A549 (cell line): Measurements from ENCODE around the gene POU6F1. TPM values are rescaled to one million over a fixed set of nuclear protein-coding genes. Genes with fewer than 3 reads are reported as not detected.
A peak's percentile ranks its signal among the peaks of the same experiment; 100 is the strongest.

Experiments used
- ATAC-seq, 2 experiments: fragments of 200-7000 bp in 1 of 2; fragments of >200 bp in 1 of 2; cut with Nextera tagmentation in 1 of 2; cut with Tn5 transposase in 1 of 2; 3 replicates each; pipeline versions ENCODE4 v1.8.0 to v1.9.1; 2018 to 2020; ENCODE audit warnings: mild to moderate bottlenecking in 1 of 2, moderate library complexity in 1 of 2
- CTCF ChIA-PET: fragments of 300-600 bp; sonication (Branson Sonifier 250); formaldehyde crosslinking; extraction: SDS; loops from one replicate; lab custom pipeline; 2021; ENCODE audit warnings: antibody characterized with exemption, inconsistent platforms; lab: Yijun Ruan, JAX
- POLR2A ChIA-PET: fragments of 350-600 bp; formaldehyde crosslinking; extraction: SDS; loops from one replicate; lab custom pipeline; 2021; ENCODE audit warnings: antibody characterized with exemption, inconsistent platforms; lab: Yijun Ruan, JAX
- DNase-seq, 2 experiments: peaks; one replicate each; pipeline versions ENCODE4 v3.0.0 to v3.0.0-alpha.2; 2011 to 2016; ENCODE audit warnings: low read depth in 1 of 2, low spot score in 1 of 2
- FAIRE-seq: peaks from 2 replicates; lab custom pipeline; 2011; peaks lifted over from hg19 to GRCh38; lab: Jason Lieb, UNC
- H3K27ac ChIP-seq, 2 experiments: fragments of >200 bp; sonication (Bioruptor Twin); formaldehyde crosslinking; 3 replicates each; pipeline ENCODE4 v1.5.1; 2016 to 2017
- H3K4me1 ChIP-seq: fragments of >200 bp; sonication (Bioruptor Twin); formaldehyde crosslinking; 3 replicates; pipeline ENCODE4 v1.6.1; 2016
- H3K4me2 ChIP-seq: fragments of >200 bp; sonication (Bioruptor Twin); formaldehyde crosslinking; 3 replicates; pipeline ENCODE4 v1.6.1; 2016
- H3K4me3 ChIP-seq: fragments of >200 bp; sonication (Bioruptor Twin); formaldehyde crosslinking; 3 replicates; pipeline ENCODE4 v1.5.1; 2016
- H3K9me3 ChIP-seq: fragments of >200 bp; sonication (Bioruptor Twin); formaldehyde crosslinking; 3 replicates; pipeline ENCODE4 v1.6.1; 2016
- ATOH8 ChIP-seq: fragments of 250-450 bp; sonication (Bioruptor Pico); IDR thresholded peaks from 2 replicates; pipeline ENCODE4 v1.5.0; 2020; ENCODE audit warnings: low read depth, mild to moderate bottlenecking, moderate library complexity
- BHLHE40 ChIP-seq: IDR thresholded peaks from 2 replicates; pipeline ENCODE4 v1.6.1; 2012; ENCODE audit warnings: low read depth, low read length, inconsistent platforms
- CBX2 ChIP-seq: fragments of 200-600 bp; sonication (generic); IDR thresholded peaks from 2 replicates; pipeline ENCODE4 v1.6.1; 2016; ENCODE audit warnings: low read depth, mild to moderate bottlenecking, borderline replicate concordance
- CHD2 ChIP-seq: fragments of 150-350 bp; IDR thresholded peaks from 2 replicates; pipeline ENCODE4 v1.6.1; 2014; ENCODE audit warnings: low read length; ENCODE audit not compliant: partially characterized antibody
- CTCF ChIP-seq: fragments of >200 bp; sonication (Bioruptor Twin); formaldehyde crosslinking; IDR thresholded peaks from 3 replicates; pipeline ENCODE4 v1.5.1; 2016
- EHF ChIP-seq: fragments of 250-450 bp; sonication (Bioruptor Pico); IDR thresholded peaks from 2 replicates; pipeline ENCODE4 v1.5.0; 2020; ENCODE audit warnings: mild to moderate bottlenecking
- FOSB ChIP-seq: fragments of 250-450 bp; sonication (Bioruptor Pico); IDR thresholded peaks from 2 replicates; pipeline ENCODE4 v1.5.0; 2020; ENCODE audit warnings: mild to moderate bottlenecking, moderate library complexity
- HOXA7 ChIP-seq: fragments of 250-450 bp; sonication (Bioruptor Pico); IDR thresholded peaks from 2 replicates; pipeline ENCODE4 v1.5.0; 2020; ENCODE audit warnings: mild to moderate bottlenecking, moderate library complexity
- HOXB13 ChIP-seq: fragments of 250-450 bp; sonication (Bioruptor Pico); IDR thresholded peaks from 2 replicates; pipeline ENCODE4 v1.5.0; 2020; ENCODE audit warnings: low read depth, mild to moderate bottlenecking, moderate library complexity
- HOXB5 ChIP-seq: fragments of 250-450 bp; sonication (Bioruptor Pico); IDR thresholded peaks from 2 replicates; pipeline ENCODE4 v1.5.0; 2020; ENCODE audit warnings: mild to moderate bottlenecking, moderate library complexity
- JUN ChIP-seq, 2 experiments: fragments of >200 bp; sonication (Bioruptor Twin); formaldehyde crosslinking; IDR thresholded peaks; 2 replicates in 1 of 2; 3 replicates in 1 of 2; pipeline ENCODE4 v1.6.1; 2016 to 2017
- JUNB ChIP-seq: fragments of >200 bp; sonication (Bioruptor Twin); formaldehyde crosslinking; IDR thresholded peaks from 2 replicates; pipeline ENCODE4 v1.6.1; 2016
- KDM1A ChIP-seq: fragments of 200-600 bp; sonication (generic); IDR thresholded peaks from 2 replicates; pipeline ENCODE4 v1.6.1; 2016; ENCODE audit warnings: low read depth, mild to moderate bottlenecking
- KDM5A ChIP-seq: fragments of 200-600 bp; sonication (generic); IDR thresholded peaks from 2 replicates; pipeline ENCODE4 v1.6.1; 2016; ENCODE audit warnings: antibody characterized with exemption, mild to moderate bottlenecking
- MAX ChIP-seq: IDR thresholded peaks from 2 replicates; pipeline ENCODE4 v1.6.1; 2012
- MAZ ChIP-seq: fragments of 150-350 bp; IDR thresholded peaks from 2 replicates; pipeline ENCODE4 v1.6.1; 2014; ENCODE audit warnings: antibody characterized with exemption, low read depth, low read length, borderline replicate concordance
- NFE2L2 ChIP-seq: fragments of 150-350 bp; conservative IDR thresholded peaks from 2 replicates; pipeline ENCODE4 v1.6.1; 2014; ENCODE audit warnings: low read length
- NPAS2 ChIP-seq: fragments of 250-450 bp; sonication (Bioruptor Pico); IDR thresholded peaks from 2 replicates; pipeline ENCODE4 v1.8.0; 2022; ENCODE audit warnings: mild to moderate bottlenecking, moderate library complexity, borderline replicate concordance
- PHF8 ChIP-seq: fragments of 200-600 bp; sonication (generic); IDR thresholded peaks from 2 replicates; pipeline ENCODE4 v1.6.1; 2016; ENCODE audit warnings: low read depth, mild to moderate bottlenecking, antibody characterized with exemption, moderate library complexity, borderline replicate concordance
- POLR2A ChIP-seq: IDR thresholded peaks from 2 replicates; pipeline ENCODE4 v1.6.1; 2012; ENCODE audit warnings: mild to moderate bottlenecking, low read length
- RAD21 ChIP-seq, 2 experiments: fragments of >200 bp in 1 of 2; sonication (Bioruptor Twin) in 1 of 2; formaldehyde crosslinking in 1 of 2; IDR thresholded peaks in 1 of 2; conservative IDR thresholded peaks in 1 of 2; 2 replicates in 1 of 2; 3 replicates in 1 of 2; pipeline ENCODE4 v1.6.1; 2012 to 2018; ENCODE audit warnings: inconsistent platforms in 1 of 2
- RCOR1 ChIP-seq: fragments of 150-350 bp; IDR thresholded peaks from 2 replicates; pipeline ENCODE4 v1.6.1; 2014; ENCODE audit warnings: antibody characterized with exemption, low read length, low read depth
- RFX5 ChIP-seq: fragments of 450-650 bp; IDR thresholded peaks from 2 replicates; pipeline ENCODE4 v1.7.1; 2014; ENCODE audit warnings: antibody characterized with exemption, mild to moderate bottlenecking, moderate library complexity
- SMC3 ChIP-seq: fragments of >200 bp; sonication (Bioruptor Twin); formaldehyde crosslinking; IDR thresholded peaks from 3 replicates; pipeline ENCODE4 v1.6.1; 2018; ENCODE audit warnings: inconsistent platforms
- TP53 ChIP-seq: fragments of 250-450 bp; sonication (Bioruptor Pico); IDR thresholded peaks from 2 replicates; pipeline ENCODE4 v1.5.0; 2021; ENCODE audit warnings: mild to moderate bottlenecking, moderate library complexity
- ZC3H11A ChIP-seq: fragments of 450-650 bp; IDR thresholded peaks from 2 replicates; pipeline ENCODE4 v1.6.1; 2014; ENCODE audit warnings: antibody characterized with exemption, mild to moderate bottlenecking
- ZNF302 ChIP-seq: fragments of 250-450 bp; sonication (Bioruptor Pico); IDR thresholded peaks from 2 replicates; pipeline ENCODE4 v1.9.0; 2021; ENCODE audit warnings: inconsistent platforms, mild to moderate bottlenecking, moderate library complexity
- WGBS: methylation state at CpG from one replicate; pipeline ENCODE4 v1.1.6; 2017; ENCODE audit errors: missing lambda C conversion rate; 5-methylcytosine and 5-hydroxymethylcytosine counted together
- polyA plus RNA-seq, 4 experiments: library from polyadenylated mRNA; depleted of rRNA in 3 of 4; stranded (reverse); fragments of >200 nt; fragmentation: RNase III in 1 of 4; extraction: RNeasy Plus Mini Kit Qiagen cat#74134 plus additional on column Dnase treatment in 1 of 4; gene quantifications; 2 replicates in 3 of 4; 3 replicates in 1 of 4; pipeline ENCODE4 v1.2.3, GENCODE V29; 2011 to 2017
- TF ChIP-seq, protein P1 (sequence below): fragments of >200 bp; sonication (Bioruptor Twin); formaldehyde crosslinking; IDR thresholded peaks from 3 replicates; pipeline ENCODE4 v1.6.1; 2016

Gene POU6F1
- polyA plus RNA-seq, 2 of the 4 experiments (the other 2 are of a cell fraction) = 0.58 to 1.3 TPM

DNA sequence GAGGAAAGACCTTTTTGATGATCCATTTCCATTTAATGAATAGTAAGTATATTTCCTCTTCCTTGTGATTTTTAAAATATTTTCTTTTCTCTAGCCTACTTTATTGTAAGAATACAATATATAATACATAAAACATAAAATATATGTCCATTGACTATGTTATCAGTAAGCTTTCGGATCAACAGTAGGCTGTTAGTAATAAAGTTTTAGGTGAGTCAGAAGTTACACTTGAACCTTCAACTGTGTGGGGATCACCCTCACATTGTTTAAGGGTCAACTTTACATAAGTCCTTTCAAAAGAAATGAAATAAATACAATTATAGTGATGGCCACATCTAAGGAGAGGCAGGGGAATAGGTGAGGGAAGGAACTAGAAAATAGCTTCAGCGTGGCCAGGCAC, 40.0 kb downstream of the POU6F1 start:
- WGBS = 73% methylated on average over 2 of the region's 2 CpGs
- Histone ChIP-seq H3K4me3 (no peak overlapping the region), H3K4me2 (no peak overlapping the region), H3K4me1 (no peaks in the 10 kb centered on the region), H3K27ac (no peak overlapping the region), H3K9me3 (no peaks in the 10 kb centered on the region)
- DNase-seq (no peak), FAIRE-seq (no peak), ATAC-seq (no peak)
- TF ChIP-seq NPAS2 (CRISPR knock-in tag) (no peak), HOXA7 (CRISPR knock-in tag) (no peak), KDM5A (no peak), ZC3H11A (no peak), FOSB (CRISPR knock-in tag) (no peak), PHF8 (no peak), CHD2 (no peak), JUNB (no peak), HOXB13 (CRISPR knock-in tag) (no peak), RCOR1 (no peak), RFX5 (no peak), ATOH8 (CRISPR knock-in tag) (no peak), HOXB5 (no peak), RAD21 (conservative IDR thresholded peaks at IDR 0.05 in 1 of 2, IDR thresholded peaks at IDR 0.05 in 1 of 2) (no peak), JUN (IDR thresholded peaks at IDR 0.05) (no peak)
- TF ChIP-seq, protein P1, sequence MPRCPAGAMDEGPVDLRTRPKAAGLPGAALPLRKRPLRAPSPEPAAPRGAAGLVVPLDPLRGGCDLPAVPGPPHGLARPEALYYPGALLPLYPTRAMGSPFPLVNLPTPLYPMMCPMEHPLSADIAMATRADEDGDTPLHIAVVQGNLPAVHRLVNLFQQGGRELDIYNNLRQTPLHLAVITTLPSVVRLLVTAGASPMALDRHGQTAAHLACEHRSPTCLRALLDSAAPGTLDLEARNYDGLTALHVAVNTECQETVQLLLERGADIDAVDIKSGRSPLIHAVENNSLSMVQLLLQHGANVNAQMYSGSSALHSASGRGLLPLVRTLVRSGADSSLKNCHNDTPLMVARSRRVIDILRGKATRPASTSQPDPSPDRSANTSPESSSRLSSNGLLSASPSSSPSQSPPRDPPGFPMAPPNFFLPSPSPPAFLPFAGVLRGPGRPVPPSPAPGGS = no peak
- ChIA-PET CTCF (interaction anchor here (0.6 to 1.7 kb wide), 3 partner anchors 86 to 184 kb away, joined by 3 to 4 read pairs (median 3); no protein-coding TSS in a partner anchor), POLR2A (interaction anchor here (1.1 kb wide), 1 partner anchor 94 kb away, joined by 6 read pairs; the partner anchor contains the start of gene CSRNP2)

- TF ChIP-seq MAX (no peak), CBX2 (no peak)
- TF ChIP-seq, all 56 proteins: peak for 0
- no peaks in the 10 kb centered on the region for H3K9me3 ChIP-seq
- FAIRE-seq (no peak), ATAC-seq (no peak), DNase-seq (no peak)
- POLR2A ChIA-PET = interaction anchor here (1.2 kb wide), 1 partner anchor 43 kb away, joined by 3 read pairs; the partner anchor contains the start of gene POU6F1
- CTCF ChIA-PET = interaction anchor here (1.2 kb wide), 1 partner anchor 42 kb away, joined by 3 read pairs; no protein-coding TSS in a partner anchor
- peaks cover 6% of the 10 kb centered on the region; the same call in 1 of the 3 replicates for H3K4me1 ChIP-seq
- H3K27ac ChIP-seq = no peak overlapping the region
- 68% methylated on average over 1 of the region's 1 CpG for WGBS
- H3K4me2 ChIP-seq = no peak overlapping the region
- no peak overlapping the region for H3K4me3 ChIP-seq
Observed at GRCh38 chr12:51174501-51174900, 43.4 kb downstream of the POU6F1 start.

DNA sequence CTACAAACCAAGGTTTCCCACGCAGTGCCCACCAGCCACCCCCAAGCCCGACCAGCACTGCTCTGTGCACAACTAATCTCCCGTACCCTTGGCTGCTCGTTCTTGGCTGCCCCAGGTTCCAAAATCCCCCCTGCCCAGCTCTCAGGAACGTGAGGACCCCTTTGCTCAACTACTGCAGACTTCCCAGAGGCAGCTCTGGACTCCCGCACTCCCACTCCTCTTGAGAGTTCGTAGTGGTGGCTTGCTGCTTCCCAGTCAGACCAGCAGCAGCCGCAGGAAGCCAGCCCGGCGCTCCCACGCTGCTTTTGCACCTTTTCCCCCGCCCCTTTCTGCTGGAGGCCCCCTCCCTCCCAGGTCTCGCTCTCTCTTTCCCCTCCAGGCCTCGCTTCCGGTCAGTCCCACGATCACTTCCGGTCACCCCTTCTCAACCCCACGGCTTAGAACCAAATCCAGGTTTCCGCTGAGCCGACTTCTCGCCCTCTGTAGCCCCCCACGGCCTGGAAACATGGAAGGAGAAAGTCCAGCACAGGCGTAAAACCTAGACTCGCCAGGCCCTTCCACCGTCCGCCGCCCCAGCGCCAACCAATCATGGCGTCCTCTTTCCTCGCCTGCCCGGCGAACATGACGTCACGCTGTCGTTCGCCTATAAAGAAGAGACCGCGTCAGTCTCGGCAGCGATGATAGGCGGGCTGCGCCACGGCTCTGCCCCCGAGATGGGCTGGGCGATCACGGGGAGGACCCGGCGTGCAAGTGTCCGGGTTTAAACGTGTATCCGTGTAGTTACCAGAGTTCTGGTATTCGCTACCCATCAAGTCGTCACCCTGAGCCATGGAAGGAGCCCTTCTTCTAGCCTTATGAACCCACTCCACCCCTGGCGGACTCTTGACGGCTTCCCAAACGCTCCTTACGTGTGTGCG, 45.1 kb downstream of the POU6F1 start, which contains the start of gene TFCP2:
Gene TFCP2 (minus strand): TSS at position 621 of the 917 bp plus-strand sequence. CDS start 713 bp downstream, outside the sequence.
- CTCF ChIA-PET = interaction anchor here (1.2 to 1.3 kb wide), 2 partner anchors 39 to 44 kb away, joined by 3 read pairs; no protein-coding TSS in a partner anchor
- TF ChIP-seq NFE2L2 = no peak
- TF ChIP-seq JUN (IDR thresholded peaks at IDR 0.05) = peak; percentile 49 to 75; a peak in 3 of 5 replicates
- TF ChIP-seq TP53 (CRISPR knock-in tag) = peak; percentile 36; the same call in 1 of the 2 replicates
- 0 out of 2 replicates have a peak, but pooled peaks have one; percentile 25 for TF ChIP-seq EHF (CRISPR knock-in tag)
- TF ChIP-seq BHLHE40 = no peak
- TF ChIP-seq KDM1A = no peak
- peak; percentile 90 for TF ChIP-seq POLR2A
- TF ChIP-seq, protein P1 = peak; percentile 45; the same call in 1 of the 3 replicates
- peak; percentile 88; the same call in 1 of the 2 replicates for TF ChIP-seq MAZ
- TF ChIP-seq PHF8 = peak; percentile 87
- peak; percentile 96 for TF ChIP-seq RFX5
- no peak for TF ChIP-seq CTCF
- TF ChIP-seq SMC3 = no peak
- TF ChIP-seq ZNF302 (CRISPR knock-in tag) = no peak

More for the DNA sequence above, 45.1 kb downstream of the POU6F1 start, which contains the start of gene TFCP2:
- FAIRE-seq (no peak), DNase-seq (peak; percentile 98), ATAC-seq (peak; percentile 97 to 98)
- peaks cover 6% of the 10 kb centered on the region; the same call in 1 of the 3 replicates for H3K4me1 ChIP-seq
- no peaks in the 10 kb centered on the region for H3K9me3 ChIP-seq
- POLR2A ChIA-PET = interaction anchor here (1.0 to 1.7 kb wide), 2 partner anchors 45 to 90 kb away, joined by 3 to 9 read pairs; partner anchors contain the start of genes CSRNP2 and POU6F1
- peak within 1 kb of the TSS; percentile 70 for H3K4me3 ChIP-seq
- WGBS = 2% methylated on average over 55 of the region's 58 CpGs
- peak within 1 kb of the TSS; percentile 95 for H3K4me2 ChIP-seq
- H3K27ac ChIP-seq = peak within 1 kb of the TSS; percentile 94 to 97
